ENCODE data around the gene MRPL18. TPM values are rescaled to one million over a fixed set of nuclear protein-coding genes. Genes with fewer than 3 reads are reported as not detected.

MRPL18 gene
- polyA plus RNA-seq: 179 and 190 TPM in 2 replicates

DNA sequence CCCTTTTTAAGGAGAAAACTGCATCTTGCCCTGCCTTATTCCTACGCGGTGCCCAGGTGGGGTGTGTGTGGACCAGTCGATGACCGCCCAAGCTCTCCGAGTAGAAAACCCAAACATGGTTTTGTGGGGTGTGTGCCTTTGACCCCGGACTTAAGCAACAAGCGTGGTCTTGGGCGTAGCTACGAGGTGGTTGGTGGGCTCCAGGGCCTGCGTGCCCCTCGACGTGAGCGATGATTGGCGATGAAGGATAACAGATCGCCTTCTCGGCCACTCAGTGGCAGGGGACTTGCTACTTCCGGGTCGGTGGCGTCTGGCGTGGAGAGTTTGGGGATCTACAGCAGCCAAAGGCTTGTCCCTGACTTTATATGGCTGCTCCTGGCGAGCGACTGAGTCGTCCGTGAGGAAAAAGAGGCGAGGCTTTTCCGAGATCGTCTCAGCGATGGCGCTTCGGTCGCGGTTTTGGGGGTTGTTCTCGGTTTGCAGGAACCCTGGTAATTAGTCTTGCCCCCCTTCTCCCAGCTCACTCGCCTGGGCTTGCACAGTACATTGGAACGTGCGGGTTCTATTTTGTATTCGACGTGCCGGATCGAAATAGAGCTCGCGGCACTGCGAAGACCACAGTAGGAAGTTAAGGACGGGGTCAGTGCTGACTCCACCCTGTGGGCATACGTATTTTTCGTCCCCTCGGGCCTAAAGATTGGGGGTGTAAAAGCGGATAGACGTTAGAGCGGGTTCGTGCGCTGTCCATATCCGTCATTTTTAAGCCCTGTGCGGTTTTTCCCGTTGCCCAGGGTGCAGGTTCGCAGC lies at the start of gene MRPL18:
Gene MRPL18 (plus strand): TSS at position 319 of the 807 bp plus-strand sequence. CDS start 121 bp downstream, at position 440.

DNA sequence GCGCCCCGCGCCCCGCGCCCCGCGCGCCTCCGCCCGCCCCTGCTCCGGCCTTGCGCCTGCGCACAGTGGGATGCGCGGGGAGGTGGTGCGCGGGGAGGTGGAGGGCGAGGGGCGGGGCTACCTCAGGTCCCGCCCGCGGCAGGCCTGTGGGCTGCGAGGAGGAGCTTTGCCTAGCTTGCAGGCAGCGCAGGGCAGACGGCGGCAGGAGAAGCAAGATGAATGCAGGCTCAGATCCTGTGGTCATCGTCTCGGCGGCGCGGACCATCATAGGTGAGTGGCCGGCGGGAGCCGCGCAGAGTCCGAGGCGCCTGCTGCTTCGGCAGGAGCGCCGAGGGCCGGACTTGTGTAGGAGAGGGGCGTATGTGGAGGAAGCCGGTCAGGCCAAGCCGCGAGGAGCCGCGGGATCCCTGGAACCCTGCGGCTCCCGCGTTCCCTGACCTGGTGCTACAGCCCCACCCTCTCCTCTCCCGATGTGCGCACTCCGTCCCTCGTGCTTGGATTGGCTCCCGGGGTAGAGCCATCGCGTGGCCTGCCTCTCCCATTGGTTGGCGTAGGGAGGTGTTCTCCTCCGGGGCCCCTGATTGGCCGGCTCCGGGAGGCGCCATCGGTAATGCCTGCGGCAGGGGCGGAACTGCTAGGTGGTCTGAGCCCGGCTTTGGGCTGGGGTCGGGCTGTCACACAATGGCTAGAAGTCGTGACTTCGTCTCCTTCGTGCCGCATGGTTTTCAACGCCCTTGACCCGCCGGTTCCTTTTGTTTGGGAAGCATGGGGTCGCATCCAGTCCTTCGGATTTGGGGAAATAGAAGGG lies 28.2 kb upstream of the MRPL18 start, which contains the start of gene ACAT2:
Gene ACAT2 (plus strand): TSS at position 173 of the 808 bp plus-strand sequence. CDS start 43 bp downstream, at position 216.

GRCh38 chr6:159789377-159790148 lies 704 bp upstream of the MRPL18 start, which contains the start of gene TCP1:
TSS of gene TCP1 (minus strand) at chr6:159789602. CDS start at chr6:159789468, 134 bp downstream.

GRCh38 chr6:159800141-159800865 lies 10.0 kb downstream of the MRPL18 start, which contains the start of gene PNLDC1:
TSS of gene PNLDC1 (plus strand) at chr6:159800276. CDS start at chr6:159800308, 32 bp downstream.

Other genes with a start within 250 kb of the MRPL18 start
- gene SOD2, start 97.2 kb upstream of the MRPL18 start, polyA plus RNA-seq: 74.9 and 78.3 TPM in 2 replicates
- 94.5 and 101 TPM in 2 replicates for gene WTAP, start 63.0 kb upstream of the MRPL18 start, polyA plus RNA-seq
- 15.8 and 55.5 TPM in 2 replicates for gene ACAT2, start 28.4 kb upstream of the MRPL18 start, polyA plus RNA-seq
- gene TCP1, start 865 bp upstream of the MRPL18 start, polyA plus RNA-seq: 149 and 191 TPM in 2 replicates
- 1.0 TPM in 1 of 2 replicates, not detected in the other for gene PNLDC1, start 9.8 kb downstream of the MRPL18 start, polyA plus RNA-seq
- 0.44 TPM in 1 of 2 replicates, not detected in the other for gene MAS1, start 100.5 kb downstream of the MRPL18 start, polyA plus RNA-seq
- 5.7 and 7.6 TPM in 2 replicates for gene IGF2R, start 178.6 kb downstream of the MRPL18 start, polyA plus RNA-seq

Data from Purkinje cell (primary cell).